NCI-H187 (cell line): ENCODE results near the gene ANGPTL7.
"Not testable (repeated sequence)": the region's sequence is repeated elsewhere in the genome, so short reads cannot be mapped to it uniquely, and the experiment has no call there.

ENCODE experiments used
- DNase-seq, 2 experiments: peaks; one replicate each; lab custom pipeline; 2025; lab: John Stamatoyannopoulos, UW

The ANGPTL7 gene

GRCh38 chr1:11188858-11189451, at the start of gene ANGPTL7:
TSS of gene ANGPTL7 (plus strand) at chr1:11189355. CDS start at chr1:11189580, 225 bp downstream.
- DNase-seq: no peak

- no peak for DNase-seq
These were observed 46.4 kb upstream of the ANGPTL7 start for GRCh38 chr1:11142618-11143391.

DNA sequence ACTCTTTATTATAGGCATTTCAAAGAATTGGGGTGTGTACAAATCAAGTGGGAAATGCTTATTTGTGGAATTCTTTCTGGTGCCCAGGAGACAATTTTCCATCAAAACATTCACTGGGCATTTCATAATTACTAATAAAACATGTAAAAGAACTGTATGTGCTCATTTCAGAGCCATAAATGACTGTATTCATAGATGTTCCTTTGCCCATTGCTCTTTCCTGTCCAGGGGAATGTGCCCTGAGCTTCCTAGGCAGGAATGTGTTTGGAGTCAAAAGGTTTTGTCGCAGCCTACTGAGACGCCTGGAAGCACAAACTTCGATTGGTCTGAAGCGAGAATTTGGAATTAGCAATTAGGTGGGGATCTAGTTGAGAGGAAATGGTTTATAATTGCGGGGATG, 45.8 kb upstream of the ANGPTL7 start:
- DNase-seq: no peak

- no peak for DNase-seq
These were observed 45.2 kb upstream of the ANGPTL7 start for GRCh38 chr1:11143907-11144306.

GRCh38 chr1:11144570-11145256, 44.4 kb upstream of the ANGPTL7 start:
- DNase-seq: no peak

GRCh38 chr1:11145741-11146140, 43.4 kb upstream of the ANGPTL7 start:
- DNase-seq: no peak

- DNase-seq: no peak
These were observed 41.9 kb upstream of the ANGPTL7 start for GRCh38 chr1:11147197-11147770.

DNA sequence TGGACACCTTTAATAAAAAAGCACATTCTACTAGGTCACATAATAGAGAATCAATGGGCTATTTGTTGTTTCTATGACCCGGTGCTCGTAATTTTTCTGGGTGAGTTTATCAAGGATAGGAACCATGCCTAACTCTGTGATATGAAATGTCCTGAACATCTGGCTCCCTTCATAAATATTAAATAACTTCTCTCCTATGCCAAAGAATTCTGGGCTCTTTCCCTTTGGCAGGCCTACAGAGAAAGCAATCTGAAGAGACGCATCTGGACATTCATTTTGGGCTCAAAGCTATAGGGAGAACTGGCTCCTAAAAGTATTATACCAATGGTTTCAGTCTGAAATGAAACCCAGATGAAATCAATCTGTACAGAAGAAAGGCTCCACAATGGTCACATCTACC, 38.8 kb upstream of the ANGPTL7 start:
- DNase-seq: no peak

DNA sequence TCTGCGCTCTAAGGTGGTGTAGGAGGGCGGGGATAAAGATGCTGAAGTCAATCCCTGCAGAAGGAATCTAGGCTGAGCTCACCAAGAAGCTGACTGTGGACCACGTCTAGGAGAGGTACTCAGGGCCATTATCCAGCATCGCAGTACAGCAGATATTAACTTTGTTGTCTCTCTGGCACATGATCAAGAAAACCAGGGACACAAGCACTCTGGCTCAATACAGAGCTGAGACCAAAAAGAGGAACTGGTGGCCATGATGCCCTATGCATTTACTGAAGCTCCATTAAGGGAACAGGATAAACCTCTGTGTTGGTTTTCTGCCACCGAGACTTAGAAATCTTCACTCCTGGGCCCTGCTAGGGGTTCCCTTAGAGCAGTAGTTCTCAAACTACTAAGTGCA, 38.0 kb upstream of the ANGPTL7 start:
- DNase-seq: no peak

GRCh38 chr1:11151826-11152612, 37.1 kb upstream of the ANGPTL7 start:
- DNase-seq: no peak

- DNase-seq: no peak
These were observed 36.4 kb upstream of the ANGPTL7 start for GRCh38 chr1:11152755-11153154.

DNA sequence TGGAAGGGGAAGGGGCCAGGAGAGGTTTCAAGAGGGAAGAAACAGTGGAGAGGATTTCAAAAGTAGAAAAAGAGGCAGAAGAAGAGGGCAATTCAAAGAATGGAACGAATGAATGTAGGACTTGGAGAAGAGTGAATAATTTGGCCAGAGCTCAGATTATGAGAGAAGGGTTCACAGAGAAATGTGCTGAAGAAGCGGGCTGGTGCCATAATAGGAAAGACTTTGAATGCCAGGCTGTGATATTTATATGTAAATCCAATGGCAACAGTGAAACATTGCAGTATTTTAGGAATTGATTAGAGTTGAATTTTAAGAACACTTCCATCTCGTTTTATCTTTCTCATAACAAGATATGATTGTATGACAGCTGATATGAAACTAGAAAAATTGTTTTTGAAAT, 36.0 kb upstream of the ANGPTL7 start:
- no peak for DNase-seq

GRCh38 chr1:11156441-11156840, 32.7 kb upstream of the ANGPTL7 start:
- DNase-seq: no peak

DNA sequence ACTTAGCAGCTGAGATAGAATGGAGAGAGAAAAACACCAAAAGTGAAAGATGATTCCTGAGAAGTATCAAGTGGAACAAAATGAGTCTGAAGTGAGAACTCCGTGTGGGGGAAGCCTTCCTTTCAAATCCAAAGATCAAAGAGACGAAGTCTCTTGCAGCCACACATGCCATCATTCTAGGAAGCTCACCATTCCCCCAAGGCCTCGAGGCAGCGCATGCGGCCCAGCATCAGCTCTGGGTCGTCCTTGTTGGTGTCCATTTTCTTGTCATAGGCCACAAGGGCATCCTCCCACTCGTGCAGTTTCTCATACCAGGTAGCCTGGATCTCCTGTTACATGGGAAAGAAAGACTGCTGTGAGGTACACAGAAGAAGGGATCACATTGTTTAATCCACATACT, 32.2 kb upstream of the ANGPTL7 start:
- DNase-seq: no peak

DNA sequence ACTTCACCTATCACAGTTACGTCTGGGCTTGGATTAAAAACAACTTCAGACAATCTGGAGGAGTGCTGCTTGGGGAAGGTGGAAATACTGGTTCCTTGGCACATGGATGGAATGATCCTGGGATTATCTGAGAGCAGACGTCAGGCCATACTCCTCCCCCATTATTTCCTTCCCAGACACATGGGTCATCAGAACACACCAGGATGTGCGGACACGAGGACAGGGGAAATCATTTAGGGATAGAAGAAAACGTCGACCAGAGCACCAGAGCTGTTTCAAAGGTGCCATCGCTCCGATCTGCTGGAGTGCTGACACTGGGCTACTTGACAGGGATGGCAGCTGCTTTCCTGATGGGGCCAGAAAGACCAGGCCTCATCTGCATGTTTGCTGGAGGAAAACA, 31.8 kb upstream of the ANGPTL7 start:
- no peak for DNase-seq

DNA sequence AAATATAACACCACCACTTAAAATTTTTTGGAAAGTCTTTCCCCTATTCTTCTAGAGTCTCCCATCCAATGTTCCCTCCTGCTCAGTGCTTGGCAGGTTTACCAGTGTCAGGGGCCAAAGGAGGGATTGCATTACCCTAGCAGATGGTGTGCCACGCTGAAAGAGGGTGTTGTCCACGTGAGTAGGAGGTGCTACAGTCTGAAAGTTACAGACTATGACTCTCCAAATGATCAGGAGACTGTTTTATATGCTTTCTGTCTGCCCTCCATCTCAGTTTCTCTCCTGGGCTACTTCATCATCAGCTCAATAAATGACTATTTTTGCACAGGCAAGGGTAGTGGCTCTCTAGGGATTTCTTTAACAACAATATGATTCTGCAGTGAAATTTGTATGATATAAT, 31.3 kb upstream of the ANGPTL7 start:
- DNase-seq: no peak

DNA sequence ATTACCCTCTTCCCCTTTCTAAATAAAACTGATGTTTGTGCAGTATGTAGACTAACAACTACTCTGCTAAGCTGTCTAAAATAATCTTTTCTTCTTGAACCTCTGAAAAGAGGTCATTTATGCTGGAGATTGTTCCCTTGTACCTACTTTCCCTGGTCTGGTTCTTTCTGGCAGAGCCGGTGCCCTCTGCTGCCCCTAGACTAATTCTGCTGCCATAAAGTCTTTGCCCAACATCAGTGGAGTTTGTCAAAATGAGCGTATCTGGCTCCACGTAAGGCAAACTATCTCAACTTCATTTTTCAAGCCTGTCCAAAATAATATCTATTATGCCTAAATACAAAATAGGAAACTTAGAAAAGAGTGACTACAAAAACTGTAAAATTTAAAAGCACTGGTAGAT, 30.9 kb upstream of the ANGPTL7 start:
- no peak for DNase-seq

DNA sequence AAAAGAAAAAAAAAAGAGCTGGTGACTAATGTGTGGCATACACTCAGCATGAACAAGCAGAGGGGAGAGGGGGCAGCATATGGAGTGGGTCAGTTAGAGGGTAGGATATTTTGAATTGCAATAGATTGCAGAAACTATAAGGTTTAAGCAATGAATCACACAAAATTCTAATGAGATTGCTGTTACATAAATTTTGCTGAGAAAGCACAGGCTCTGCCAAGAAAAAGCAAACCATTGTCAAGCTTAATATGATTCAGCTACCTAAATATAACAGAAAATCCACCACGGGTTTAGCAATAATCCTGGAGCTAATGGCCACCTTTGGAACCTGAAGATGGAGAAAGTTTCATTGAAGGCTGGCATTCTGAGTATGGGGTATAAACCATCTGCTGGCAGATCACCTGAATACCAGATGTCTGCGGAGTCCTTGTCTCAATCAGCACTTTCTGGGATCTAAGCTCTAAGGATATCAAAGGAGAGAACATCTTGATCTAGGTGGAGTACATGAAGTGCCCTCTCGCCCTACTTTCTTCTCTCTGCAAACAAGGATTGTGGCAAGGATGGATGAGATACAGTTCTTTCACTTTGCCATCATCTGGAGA, 30.3 kb upstream of the ANGPTL7 start:
- no peak for DNase-seq

DNA sequence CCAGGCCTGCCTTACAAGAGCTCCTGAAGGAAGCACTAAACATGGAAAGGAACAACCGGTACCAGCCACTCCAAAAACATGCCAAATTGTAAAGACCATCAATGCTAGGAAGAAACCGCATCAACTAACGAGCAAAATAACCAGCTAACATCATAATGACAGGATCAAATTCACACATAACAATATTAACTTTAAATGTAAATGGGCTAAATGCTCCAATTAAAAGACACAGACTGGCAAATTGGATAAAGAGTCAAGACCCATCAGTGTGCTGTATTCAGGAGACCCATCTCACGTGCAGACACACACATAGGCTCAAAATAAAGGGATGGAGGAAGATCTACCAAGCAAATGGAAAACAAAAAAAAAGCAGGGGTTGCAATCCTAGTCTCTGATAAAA, 26.4 kb upstream of the ANGPTL7 start:
- DNase-seq: not testable (repeated sequence)

DNA sequence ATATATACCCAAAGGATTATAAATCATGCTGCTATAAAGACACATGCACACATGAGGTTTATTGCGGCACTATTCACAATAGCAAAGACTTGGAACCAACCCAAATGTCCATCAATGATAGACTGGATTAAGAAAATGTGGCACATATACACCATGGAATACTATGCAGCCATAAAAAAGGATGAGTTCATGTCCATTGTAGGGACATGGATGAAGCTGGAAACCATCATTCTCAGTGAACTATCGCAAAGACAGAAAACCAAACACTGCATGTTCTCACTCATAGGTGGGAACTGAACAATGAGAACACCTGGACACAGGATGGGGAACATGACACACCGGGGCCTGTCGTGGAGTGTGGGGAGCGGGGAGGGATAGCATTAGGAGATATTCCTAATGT, 22.4 kb upstream of the ANGPTL7 start:
- not testable (repeated sequence) for DNase-seq

DNA sequence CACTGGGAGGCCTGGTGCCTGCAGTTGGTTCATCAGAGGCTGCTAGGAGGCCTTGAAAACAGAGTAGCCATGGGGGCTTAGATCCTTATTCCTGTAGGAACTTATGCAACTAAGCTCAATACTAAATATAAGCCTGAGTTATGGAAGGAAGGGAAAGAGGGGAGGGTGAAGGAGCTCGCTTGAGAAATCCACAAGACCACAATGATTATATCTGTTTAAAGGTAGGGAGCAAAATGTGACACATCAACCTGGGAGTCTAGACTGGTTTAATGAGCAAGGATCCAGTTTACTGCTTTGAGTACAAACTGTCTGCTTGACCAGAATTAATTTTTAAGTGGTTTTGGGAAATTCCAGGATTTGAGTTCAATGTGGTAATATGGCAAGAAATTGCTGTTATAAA, 20.4 kb upstream of the ANGPTL7 start:
- DNase-seq: no peak

- DNase-seq: no peak
These were observed 20.0 kb upstream of the ANGPTL7 start for GRCh38 chr1:11169202-11169601.
